HFFc6 (cell line): ENCODE measurements around the gene ADGRB3. TPM values are rescaled to one million over a fixed set of nuclear protein-coding genes. Genes with fewer than 3 reads are reported as not detected.

Experiments
- DNase-seq: peaks from one replicate; pipeline ENCODE4 v3.0.0-alpha.2; 2018
- H3K27ac Mint-ChIP-seq: 2 replicates; pipeline ENCODE4 v1.8.0; 2020; ENCODE audit warnings: mild to moderate bottlenecking, mixed read lengths
- H3K27me3 Mint-ChIP-seq: 2 replicates; pipeline ENCODE4 v1.8.0; 2021; ENCODE audit warnings: mild to moderate bottlenecking, moderate library complexity, mixed read lengths; ENCODE audit not compliant: insufficient read depth
- H3K36me3 Mint-ChIP-seq: 2 replicates; pipeline ENCODE4 v1.8.0; 2021; ENCODE audit warnings: low read depth, mixed read lengths
- H3K4me1 Mint-ChIP-seq: 2 replicates; pipeline ENCODE4 v1.8.0; 2020; ENCODE audit warnings: low read depth, mixed read lengths
- H3K4me3 Mint-ChIP-seq: 2 replicates; pipeline ENCODE4 v1.8.0; 2020; ENCODE audit warnings: mild to moderate bottlenecking, moderate library complexity, mixed read lengths
- H3K9me3 Mint-ChIP-seq: 2 replicates; pipeline ENCODE4 v1.8.0; 2020; ENCODE audit warnings: mild to moderate bottlenecking, mixed read lengths
- total RNA-seq, 6 experiments: library from RNA; stranded (reverse); fragmentation: NEBNext Ultra II Directional; extraction: Animal tissue kit (Norgen Biotek cat#: 25700); gene quantifications; 2 replicates in 1 of 6; 3 replicates in 5 of 6; pipeline ENCODE4 v1.2.3, GENCODE V29; 2021
- TF ChIP-seq, protein P1 (sequence below): fragments of 200-600 bp; sonication (generic); IDR thresholded peaks from 2 replicates; pipeline ENCODE4 v1.5.0; 2021; ENCODE audit warnings: antibody characterized with exemption, mild to moderate bottlenecking

Gene ADGRB3
- total RNA-seq, 6 experiments from 2014 or later: 0.05 to 0.07 (median 0.05) TPM; not detected in 3

GRCh38 chr6:68852791-68853190 lies 217.7 kb downstream of the ADGRB3 start:
- Mint-ChIP-seq H3K4me3 (no peak overlapping the region), H3K36me3 (peaks cover 5% of the 10 kb centered on the region), H3K9me3 (peaks cover 34% of the 10 kb centered on the region), H3K4me1 (no peaks in the 10 kb centered on the region), H3K27ac (no peak overlapping the region), H3K27me3 (no peaks in the 10 kb centered on the region)
- no peak for DNase-seq
- TF ChIP-seq, protein P1, sequence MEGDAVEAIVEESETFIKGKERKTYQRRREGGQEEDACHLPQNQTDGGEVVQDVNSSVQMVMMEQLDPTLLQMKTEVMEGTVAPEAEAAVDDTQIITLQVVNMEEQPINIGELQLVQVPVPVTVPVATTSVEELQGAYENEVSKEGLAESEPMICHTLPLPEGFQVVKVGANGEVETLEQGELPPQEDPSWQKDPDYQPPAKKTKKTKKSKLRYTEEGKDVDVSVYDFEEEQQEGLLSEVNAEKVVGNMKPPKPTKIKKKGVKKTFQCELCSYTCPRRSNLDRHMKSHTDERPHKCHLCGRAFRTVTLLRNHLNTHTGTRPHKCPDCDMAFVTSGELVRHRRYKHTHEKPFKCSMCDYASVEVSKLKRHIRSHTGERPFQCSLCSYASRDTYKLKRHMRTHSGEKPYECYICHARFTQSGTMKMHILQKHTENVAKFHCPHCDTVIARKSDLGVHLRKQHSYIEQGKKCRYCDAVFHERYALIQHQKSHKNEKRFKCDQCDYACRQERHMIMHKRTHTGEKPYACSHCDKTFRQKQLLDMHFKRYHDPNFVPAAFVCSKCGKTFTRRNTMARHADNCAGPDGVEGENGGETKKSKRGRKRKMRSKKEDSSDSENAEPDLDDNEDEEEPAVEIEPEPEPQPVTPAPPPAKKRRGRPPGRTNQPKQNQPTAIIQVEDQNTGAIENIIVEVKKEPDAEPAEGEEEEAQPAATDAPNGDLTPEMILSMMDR: no peak

GRCh38 chr6:68859233-68859632 lies 224.2 kb downstream of the ADGRB3 start:
- H3K36me3 Mint-ChIP-seq: peaks cover 8% of the 10 kb centered on the region
- DNase-seq: no peak
- peaks cover 57% of the 10 kb centered on the region for H3K9me3 Mint-ChIP-seq
- TF ChIP-seq, protein P1: no peak
- H3K4me3 Mint-ChIP-seq: no peak overlapping the region
- no peak overlapping the region for H3K27ac Mint-ChIP-seq
- H3K27me3 Mint-ChIP-seq: no peaks in the 10 kb centered on the region
- no peaks in the 10 kb centered on the region for H3K4me1 Mint-ChIP-seq

GRCh38 chr6:68868646-68869045 lies 233.6 kb downstream of the ADGRB3 start:
- no peak overlapping the region for H3K4me3 Mint-ChIP-seq
- H3K4me1 Mint-ChIP-seq: no peaks in the 10 kb centered on the region
- DNase-seq: no peak
- H3K27ac Mint-ChIP-seq: no peak overlapping the region
- H3K9me3 Mint-ChIP-seq: peaks cover 33% of the 10 kb centered on the region; the same call in 1 of the 2 replicates
- H3K27me3 Mint-ChIP-seq: no peaks in the 10 kb centered on the region
- TF ChIP-seq, protein P1: no peak
- no peaks in the 10 kb centered on the region; the same call in 1 of the 2 replicates for H3K36me3 Mint-ChIP-seq

DNA sequence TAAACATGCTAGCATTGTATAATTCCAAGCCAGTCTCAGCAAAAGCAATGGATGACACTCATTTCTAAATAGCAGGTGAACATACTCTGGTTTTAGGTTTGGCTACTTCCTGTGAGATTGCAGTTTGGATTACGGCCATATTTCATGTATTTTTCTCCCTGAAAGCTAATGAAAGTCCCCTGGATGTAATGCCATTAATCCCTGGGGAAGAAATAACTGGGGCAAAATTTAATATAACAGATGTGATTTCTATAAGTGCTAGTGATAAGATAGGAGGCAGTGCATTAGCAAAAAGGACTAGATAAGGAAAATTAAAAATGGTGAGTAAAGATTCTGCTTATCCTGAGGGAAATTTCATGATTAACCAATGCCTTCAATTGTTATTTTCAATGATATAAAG lies 238.2 kb downstream of the ADGRB3 start:
- H3K4me1 Mint-ChIP-seq: no peaks in the 10 kb centered on the region
- no peak for DNase-seq
- H3K27ac Mint-ChIP-seq: no peak overlapping the region
- H3K36me3 Mint-ChIP-seq: no peaks in the 10 kb centered on the region
- no peak overlapping the region for H3K4me3 Mint-ChIP-seq
- TF ChIP-seq, protein P1: no peak
- H3K9me3 Mint-ChIP-seq: peaks cover 7% of the 10 kb centered on the region; the same call in 1 of the 2 replicates
- no peaks in the 10 kb centered on the region for H3K27me3 Mint-ChIP-seq

GRCh38 chr6:68874747-68875146 lies 239.7 kb downstream of the ADGRB3 start:
- no peak overlapping the region for H3K27ac Mint-ChIP-seq
- no peaks in the 10 kb centered on the region for H3K36me3 Mint-ChIP-seq
- no peak overlapping the region for H3K4me3 Mint-ChIP-seq
- no peaks in the 10 kb centered on the region for H3K27me3 Mint-ChIP-seq
- no peaks in the 10 kb centered on the region for H3K4me1 Mint-ChIP-seq
- TF ChIP-seq, protein P1: no peak
- H3K9me3 Mint-ChIP-seq: peaks cover 7% of the 10 kb centered on the region; the same call in 1 of the 2 replicates
- no peak for DNase-seq

GRCh38 chr6:68875403-68875802 lies 240.3 kb downstream of the ADGRB3 start:
- Mint-ChIP-seq H3K36me3 (no peaks in the 10 kb centered on the region), H3K27me3 (no peaks in the 10 kb centered on the region), H3K4me1 (no peaks in the 10 kb centered on the region), H3K4me3 (no peak overlapping the region), H3K9me3 (peaks cover 5% of the 10 kb centered on the region; the same call in 1 of the 2 replicates), H3K27ac (no peak overlapping the region)
- no peak for DNase-seq
- TF ChIP-seq, protein P1: no peak
